Spleen (tissue), 11 donors: ENCODE data around the gene KCNAB2. TPM values are rescaled to one million over a fixed set of nuclear protein-coding genes. Genes with fewer than 3 reads are reported as not detected.
"Not testable (repeated sequence)": the region's sequence is repeated elsewhere in the genome, so short reads cannot be mapped to it uniquely, and the experiment has no call there.

Source experiments
- DNase-seq: peaks from one replicate; pipeline ENCODE4 v3.0.0-alpha.2; 2020
- H3K27ac ChIP-seq, 8 donors: fragments of 200-600 bp; sonication (generic) in 7 of 8; 1 replicate in 4 of 8; 2 replicates in 4 of 8; pipeline versions ENCODE4 v1.5.0 to v1.8.0; 2016 to 2021; ENCODE audit warnings: inconsistent platforms in 4 of 8, mild to moderate bottlenecking in 4 of 8, moderate library complexity in 1 of 8
- H3K27me3 ChIP-seq, 7 donors: fragments of 200-600 bp; sonication (generic) in 6 of 7; replicated peaks in 1 of 7; 1 replicate in 4 of 7; 2 replicates in 3 of 7; pipeline versions ENCODE4 v1.5.0 to v1.8.0; 2016 to 2021; ENCODE audit warnings: inconsistent platforms in 3 of 7, mild to moderate bottlenecking in 1 of 7
- H3K36me3 ChIP-seq, 6 donors: fragments of 200-600 bp; sonication (generic) in 5 of 6; 1 replicate in 4 of 6; 2 replicates in 2 of 6; pipeline versions ENCODE4 v1.5.0 to v1.8.0; 2016 to 2021; ENCODE audit warnings: inconsistent platforms in 2 of 6
- H3K4me1 ChIP-seq, 6 donors: fragments of 200-600 bp; sonication (generic) in 5 of 6; 1 replicate in 3 of 6; 2 replicates in 3 of 6; pipeline versions ENCODE4 v1.5.0 to v1.8.0; 2016 to 2021; ENCODE audit warnings: inconsistent platforms in 3 of 6
- H3K4me3 ChIP-seq, 8 donors: fragments of 200-600 bp; sonication (generic) in 7 of 8; 1 replicate in 4 of 8; 2 replicates in 4 of 8; pipeline versions ENCODE4 v1.5.0 to v1.8.0; 2016 to 2021; ENCODE audit warnings: inconsistent platforms in 4 of 8, mild to moderate bottlenecking in 4 of 8, moderate library complexity in 2 of 8
- H3K9me3 ChIP-seq, 8 donors: fragments of 200-600 bp; sonication (generic) in 7 of 8; 1 replicate in 4 of 8; 2 replicates in 4 of 8; pipeline versions ENCODE4 v1.5.0 to v1.8.0; 2016 to 2021; ENCODE audit warnings: inconsistent platforms in 4 of 8
- POLR2A ChIP-seq, 3 donors: fragments of 450-650 bp; IDR thresholded peaks; one replicate each; pipeline ENCODE4 v1.5.1; 2017; ENCODE audit warnings: antibody characterized with exemption in 3 of 3, mild to moderate bottlenecking in 1 of 3
- POLR2AphosphoS5 ChIP-seq, 3 donors: sonication (generic); formaldehyde crosslinking; IDR thresholded peaks; one replicate each; pipeline ENCODE4 v1.5.1; 2017; ENCODE audit warnings: antibody characterized with exemption in 3 of 3
- WGBS, 5 donors: extraction: QIAGEN DNeasy Blood & Tissue Kit in 3 of 5; methylation state at CpG; one replicate each; pipeline versions ENCODE4 v1.1.5 to v1.1.7; 2013 to 2018; 5-methylcytosine and 5-hydroxymethylcytosine counted together
- intact Hi-C: fragments of 100-400 bp; cut with DNase I; formaldehyde crosslinking; loops from one replicate; pipeline ENCODE4 v1.15.0; 2023; ENCODE audit warnings: low total_unique reads
- polyA plus RNA-seq, 3 donors: library from polyadenylated mRNA; stranded (reverse); fragments of 200-250 nt; gene quantifications; one replicate each; pipeline ENCODE4 v1.2.1, GENCODE V29; 2013
- total RNA-seq, 7 donors: library from RNA; depleted of rRNA in 3 of 7; stranded (reverse); fragments of >200 nt in 3 of 7; fragmentation: NEBNext Ultra II Directional in 4 of 7; extraction: Animal tissue kit (Norgen Biotek cat#: 25700) in 4 of 7; gene quantifications; one replicate each; pipeline versions ENCODE4 v1.1.0 to v1.2.1, GENCODE V29; 2016 to 2021
- TF ChIP-seq, protein P1 (sequence below), 11 experiments: fragments of 200-600 bp in 7 of 11; fragments of 450-650 bp in 4 of 11; sonication (generic) in 4 of 11; IDR thresholded peaks in 8 of 11; conservative IDR thresholded peaks in 3 of 11; 1 replicate in 7 of 11; 2 replicates in 4 of 11; pipeline versions ENCODE4 v1.4.0 to v1.8.0; 2016 to 2021; ENCODE audit warnings: antibody characterized with exemption in 11 of 11, inconsistent platforms in 4 of 11, mild to moderate bottlenecking in 1 of 11
- donor health status: healthy with polysubstance abuse.
- donor health status: DM: no; HTN: no; CAD: no; lungs with moderate emphysema.
- donor health status: DM: no; HTN: no; CAD: no.
- donor health status: Bipolar disorder and iron deficiency.
- donor health status: healthy.
- donor health status: DM: no; HTN: no; CAD: no.
- donor health status: DM: yes; HTN: yes; CAD: no.

Gene KCNAB2
- total and polyA plus RNA-seq, 10 donors = 23.2 to 135 (median 94.0) TPM

DNA sequence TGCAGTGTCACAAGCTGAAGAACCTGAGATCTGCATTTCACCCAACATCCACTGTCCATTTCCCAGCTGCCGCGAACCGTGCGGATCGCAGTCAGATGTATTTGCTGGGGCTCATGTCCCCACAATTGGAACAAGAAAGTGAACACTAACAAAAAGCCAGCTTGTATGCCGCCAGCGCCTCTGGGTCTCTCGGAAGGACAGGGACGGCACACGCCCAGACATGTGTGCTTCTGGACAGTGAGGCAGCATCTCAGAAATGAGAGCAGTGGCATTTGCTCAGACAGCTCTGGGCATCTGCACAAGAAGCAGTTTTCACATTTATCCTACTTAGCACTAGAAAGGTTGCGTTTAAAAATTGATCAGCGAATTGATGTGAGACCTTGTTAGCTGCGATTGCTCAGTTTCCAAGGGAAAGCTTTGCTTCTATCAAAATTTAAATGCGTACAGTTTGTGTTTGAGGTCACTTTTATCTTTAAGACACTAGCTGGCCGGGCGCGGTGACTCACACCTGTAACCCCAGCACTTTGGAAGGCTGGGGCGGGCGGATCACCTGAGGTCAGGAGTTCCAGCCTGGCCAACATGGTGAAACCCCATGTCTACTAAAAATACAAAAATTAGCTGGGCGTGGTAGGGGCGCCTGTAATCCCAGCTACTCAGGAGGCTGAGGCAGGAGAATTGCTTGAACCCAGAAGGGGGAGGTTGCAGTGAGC lies 28.7 kb downstream of the KCNAB2 start:
- intact Hi-C loops = no loop called here
- H3K27me3 ChIP-seq = no peaks in the 10 kb centered on the region
- DNase-seq = no peak
- no peaks in the 10 kb centered on the region for H3K9me3 ChIP-seq
- peaks cover 0 to 100% (median 34%) of the 10 kb centered on the region in 6 donors for H3K36me3 ChIP-seq
- H3K27ac ChIP-seq = no peak overlapping the region
- no peak overlapping the region for H3K4me3 ChIP-seq
- 92 to 98% (median 97%) methylated on average over 21 of the region's 21 CpGs for WGBS, 5 donors
- TF ChIP-seq, protein P1, sequence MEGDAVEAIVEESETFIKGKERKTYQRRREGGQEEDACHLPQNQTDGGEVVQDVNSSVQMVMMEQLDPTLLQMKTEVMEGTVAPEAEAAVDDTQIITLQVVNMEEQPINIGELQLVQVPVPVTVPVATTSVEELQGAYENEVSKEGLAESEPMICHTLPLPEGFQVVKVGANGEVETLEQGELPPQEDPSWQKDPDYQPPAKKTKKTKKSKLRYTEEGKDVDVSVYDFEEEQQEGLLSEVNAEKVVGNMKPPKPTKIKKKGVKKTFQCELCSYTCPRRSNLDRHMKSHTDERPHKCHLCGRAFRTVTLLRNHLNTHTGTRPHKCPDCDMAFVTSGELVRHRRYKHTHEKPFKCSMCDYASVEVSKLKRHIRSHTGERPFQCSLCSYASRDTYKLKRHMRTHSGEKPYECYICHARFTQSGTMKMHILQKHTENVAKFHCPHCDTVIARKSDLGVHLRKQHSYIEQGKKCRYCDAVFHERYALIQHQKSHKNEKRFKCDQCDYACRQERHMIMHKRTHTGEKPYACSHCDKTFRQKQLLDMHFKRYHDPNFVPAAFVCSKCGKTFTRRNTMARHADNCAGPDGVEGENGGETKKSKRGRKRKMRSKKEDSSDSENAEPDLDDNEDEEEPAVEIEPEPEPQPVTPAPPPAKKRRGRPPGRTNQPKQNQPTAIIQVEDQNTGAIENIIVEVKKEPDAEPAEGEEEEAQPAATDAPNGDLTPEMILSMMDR (IDR thresholded peaks at IDR 0.05 in 8 of 11, conservative IDR thresholded peaks at IDR 0.05 in 3 of 11) = no peak
- TF ChIP-seq POLR2AphosphoS5 (IDR thresholded peaks at IDR 0.05) (no peak), POLR2A (IDR thresholded peaks at IDR 0.05) (no peak)
- H3K4me1 ChIP-seq = no peaks in the 10 kb centered on the region

DNA sequence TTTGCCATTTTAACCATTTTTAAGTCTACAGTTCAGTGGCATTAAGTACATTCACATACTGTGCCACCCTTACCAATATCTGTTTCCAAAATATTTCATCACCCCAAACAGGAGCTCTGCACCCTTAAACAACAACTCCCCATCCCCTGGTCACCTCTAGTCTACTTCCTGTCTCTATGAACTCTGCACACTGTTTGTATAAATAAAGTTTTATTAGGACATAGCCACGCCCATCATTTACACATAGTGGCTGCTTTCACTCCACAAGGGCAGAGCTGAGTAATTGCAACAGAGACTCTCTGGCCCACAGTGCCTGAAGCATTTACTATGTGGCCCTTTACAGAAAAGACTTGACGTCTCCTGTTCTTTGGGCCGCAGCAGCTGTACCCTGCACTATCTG lies 30.1 kb downstream of the KCNAB2 start:
- H3K36me3 ChIP-seq = peaks cover 0 to 100% (median 44%) of the 10 kb centered on the region in 6 donors
- no peak overlapping the region for H3K27ac ChIP-seq
- DNase-seq = no peak
- intact Hi-C loops = no loop called here
- no peak overlapping the region for H3K4me3 ChIP-seq
- H3K4me1 ChIP-seq = no peaks in the 10 kb centered on the region
- no peak for TF ChIP-seq POLR2A (IDR thresholded peaks at IDR 0.05)
- TF ChIP-seq, protein P1 (IDR thresholded peaks at IDR 0.05 in 8 of 11, conservative IDR thresholded peaks at IDR 0.05 in 3 of 11) = no peak
- TF ChIP-seq POLR2AphosphoS5 (IDR thresholded peaks at IDR 0.05) = no peak
- 91 to 97% (median 93%) methylated on average over 3 of the region's 3 CpGs for WGBS, 5 donors
- no peaks in the 10 kb centered on the region for H3K9me3 ChIP-seq
- H3K27me3 ChIP-seq = no peaks in the 10 kb centered on the region

DNA sequence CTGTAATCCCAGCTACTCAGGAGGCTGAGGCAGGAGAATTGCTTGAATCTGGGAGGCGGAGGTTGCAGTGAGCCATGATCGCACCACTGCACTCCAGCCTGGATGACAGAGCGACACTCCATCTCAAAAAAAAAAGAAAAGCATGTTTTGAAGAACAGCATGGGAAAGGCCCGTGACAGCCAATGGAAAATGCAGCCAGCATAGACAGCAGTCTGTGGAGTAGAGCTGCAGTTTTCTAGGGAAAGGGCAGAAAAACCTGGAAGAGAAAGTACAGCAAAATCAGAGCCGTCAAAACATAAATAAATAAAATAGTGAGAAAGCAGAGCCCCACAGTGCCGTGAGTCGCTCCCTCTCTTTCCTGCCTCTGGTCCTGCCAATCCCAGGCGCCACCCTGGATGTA lies 31.4 kb downstream of the KCNAB2 start:
- peaks cover 0 to 100% (median 52%) of the 10 kb centered on the region in 6 donors for H3K36me3 ChIP-seq
- H3K9me3 ChIP-seq, H3K4me1 ChIP-seq, H3K27me3 ChIP-seq, DNase-seq, H3K27ac ChIP-seq, intact Hi-C loops, H3K4me3 ChIP-seq: not testable (repeated sequence)
- WGBS, 5 donors = 90 to 96% (median 94%) methylated on average over 8 of the region's 8 CpGs

DNA sequence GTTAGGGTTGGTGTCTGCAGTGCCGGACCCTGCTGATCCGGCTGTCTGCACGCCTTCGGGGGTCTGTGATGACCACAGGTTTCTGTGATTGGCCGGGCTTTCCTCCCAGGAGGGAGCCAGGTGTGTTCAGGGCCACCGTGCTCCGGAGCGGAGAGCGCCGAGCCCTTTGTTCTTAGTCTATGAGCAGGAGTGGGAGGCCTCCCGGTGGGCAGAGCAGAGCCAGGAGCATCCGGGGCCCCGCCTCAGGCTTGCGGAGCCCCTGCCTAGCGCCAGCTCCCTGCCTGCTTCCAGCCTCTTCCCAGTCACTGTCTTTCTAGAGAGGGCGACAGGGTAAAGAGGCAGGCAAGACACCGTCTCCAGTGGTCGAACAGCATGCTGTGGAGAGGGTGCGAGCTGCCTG lies 31.8 kb downstream of the KCNAB2 start:
- Histone ChIP-seq H3K27me3 (no peaks in the 10 kb centered on the region), H3K36me3 (peaks cover 0 to 100% (median 53%) of the 10 kb centered on the region in 6 donors), H3K27ac (no peak overlapping the region), H3K4me3 (no peak overlapping the region), H3K4me1 (peaks cover 0 to under 1% (median 0%) of the 10 kb centered on the region in 6 donors), H3K9me3 (no peaks in the 10 kb centered on the region)
- WGBS, 5 donors = 81 to 91% (median 84%) methylated on average over 13 to 19 of the region's 19 CpGs
- intact Hi-C loops = no loop called here
- no peak for DNase-seq
- TF ChIP-seq POLR2A (IDR thresholded peaks at IDR 0.05) (no peak), POLR2AphosphoS5 (IDR thresholded peaks at IDR 0.05) (peak in 1 of 3 donors; percentile 24)
- TF ChIP-seq, protein P1 (IDR thresholded peaks at IDR 0.05 in 8 of 11, conservative IDR thresholded peaks at IDR 0.05 in 3 of 11) = no peak
